CD14-positive monocyte (primary cell): Measurements from ENCODE around the gene AEBP2. TPM values are rescaled to one million over a fixed set of nuclear protein-coding genes. Genes with fewer than 3 reads are reported as not detected.

ENCODE experiments used
- DNase-seq, 3 donors: peaks; one replicate each; pipeline ENCODE4 v3.0.0-alpha.2; 2011 to 2022
- H2AFZ ChIP-seq: 2 replicates; pipeline ENCODE4 v1.6.0; 2012; ENCODE audit warnings: mild to moderate bottlenecking, low read depth, low read length, inconsistent platforms; ENCODE audit not compliant: insufficient read depth, poor library complexity, severe bottlenecking
- H3K27ac ChIP-seq, 2 donors: 1 replicate in 1 of 2; 2 replicates in 1 of 2; pipeline ENCODE4 v1.5.1; 2012 to 2013; ENCODE audit warnings: low read length in 2 of 2, control low read depth in 1 of 2, inconsistent platforms in 1 of 2, low read depth in 1 of 2, mild to moderate bottlenecking in 1 of 2
- H3K27me3 ChIP-seq, 2 donors: one replicate each; pipeline versions ENCODE4 v1.6.0 to v1.6.1; 2011 to 2013; ENCODE audit warnings: low read length in 2 of 2; ENCODE audit not compliant: control insufficient read depth in 2 of 2, insufficient read depth in 2 of 2
- H3K36me3 ChIP-seq, 2 donors: replicated peaks in 1 of 2; 1 replicate in 1 of 2; 2 replicates in 1 of 2; pipeline versions ENCODE4 v1.5.1 to v1.6.1; 2012 to 2013; ENCODE audit warnings: low read length in 2 of 2, control low read depth in 1 of 2, inconsistent platforms in 1 of 2, mild to moderate bottlenecking in 1 of 2; ENCODE audit not compliant: insufficient read depth in 2 of 2, control insufficient read depth in 1 of 2
- H3K4me1 ChIP-seq, 2 donors: 1 replicate in 1 of 2; 2 replicates in 1 of 2; pipeline versions ENCODE4 v1.5.1 to v1.6.1; 2012 to 2013; ENCODE audit warnings: low read length in 2 of 2, control low read depth in 1 of 2, inconsistent platforms in 1 of 2, mild to moderate bottlenecking in 1 of 2, moderate library complexity in 1 of 2; ENCODE audit not compliant: insufficient read depth in 2 of 2, control insufficient read depth in 1 of 2
- H3K4me2 ChIP-seq: replicated peaks from 2 replicates; pipeline ENCODE3; 2012; ENCODE audit warnings: low read length, moderate library complexity, mild to moderate bottlenecking; ENCODE audit not compliant: poor library complexity, severe bottlenecking; ENCODE audit errors: extremely low read depth
- H3K4me3 ChIP-seq, 3 experiments: fragments of 200-600 bp in 1 of 3; sonication (generic) in 1 of 3; replicated peaks in 1 of 3; 1 replicate in 2 of 3; 2 replicates in 1 of 3; pipeline ENCODE4 v1.5.1; 2011 to 2013; ENCODE audit warnings: low read length in 3 of 3, mild to moderate bottlenecking in 3 of 3, control low read depth in 2 of 3, low read depth in 2 of 3, inconsistent platforms in 1 of 3, moderate library complexity in 1 of 3
- H3K79me2 ChIP-seq: 2 replicates; pipeline ENCODE4 v1.6.0; 2012; ENCODE audit warnings: mild to moderate bottlenecking, control low read depth, inconsistent platforms, low read length, moderate library complexity; ENCODE audit not compliant: insufficient read depth
- H3K9ac ChIP-seq: 2 replicates; pipeline ENCODE4 v1.6.0; 2017; ENCODE audit warnings: low read length, mild to moderate bottlenecking; ENCODE audit not compliant: insufficient read depth, poor library complexity, severe bottlenecking
- H3K9me3 ChIP-seq, 2 donors: replicated peaks in 1 of 2; 1 replicate in 1 of 2; 2 replicates in 1 of 2; pipeline versions ENCODE4 v1.5.1 to v1.6.1; 2012 to 2013; ENCODE audit warnings: low read length in 2 of 2, control low read depth in 1 of 2; ENCODE audit not compliant: control insufficient read depth in 1 of 2, insufficient read depth in 1 of 2
- H4K20me1 ChIP-seq: 2 replicates; pipeline ENCODE4 v1.6.0; 2012; ENCODE audit warnings: mild to moderate bottlenecking, low read length, control low read depth, moderate library complexity; ENCODE audit not compliant: insufficient read depth
- H3K27ac Mint-ChIP-seq, 7 donors: one replicate each; pipeline ENCODE4 v1.8.0; 2020; ENCODE audit warnings: mild to moderate bottlenecking in 7 of 7, mixed read lengths in 7 of 7, moderate library complexity in 6 of 7, inconsistent platforms in 2 of 7
- H3K27me3 Mint-ChIP-seq, 3 donors: one replicate each; pipeline ENCODE4 v1.8.0; 2021 to 2022; ENCODE audit warnings: low read depth in 3 of 3, mild to moderate bottlenecking in 3 of 3, mixed read lengths in 3 of 3, moderate library complexity in 3 of 3, inconsistent platforms in 1 of 3
- H3K36me3 Mint-ChIP-seq, 2 donors: one replicate each; pipeline ENCODE4 v1.8.0; 2020; ENCODE audit warnings: mixed read lengths in 2 of 2, inconsistent platforms in 1 of 2, mild to moderate bottlenecking in 1 of 2
- H3K4me1 Mint-ChIP-seq: one replicate; pipeline ENCODE4 v1.8.0; 2020; ENCODE audit warnings: mild to moderate bottlenecking, mixed read lengths
- H3K4me3 Mint-ChIP-seq, 2 donors: one replicate each; pipeline ENCODE4 v1.8.0; 2020; ENCODE audit warnings: mild to moderate bottlenecking in 2 of 2, mixed read lengths in 2 of 2, moderate library complexity in 1 of 2
- H3K9me3 Mint-ChIP-seq, 7 donors: one replicate each; pipeline ENCODE4 v1.8.0; 2020 to 2022; ENCODE audit warnings: mixed read lengths in 7 of 7, mild to moderate bottlenecking in 6 of 7, moderate library complexity in 6 of 7, inconsistent platforms in 2 of 7
- WGBS: methylation state at CpG from one replicate; pipeline ENCODE4 v1.1.5; 2013; ENCODE audit warnings: missing lambda C conversion rate; ENCODE audit not compliant: insufficient coverage; 5-methylcytosine and 5-hydroxymethylcytosine counted together
- intact Hi-C, 2 donors: fragments of 100-400 bp; cut with micrococcal nuclease; formaldehyde crosslinking; loops; one replicate each; pipeline versions ENCODE4 v1.15.0 to v1.15.1; 2023
- polyA plus RNA-seq, 3 donors: library from polyadenylated mRNA; depleted of rRNA in 1 of 3; unstranded in 2 of 3; stranded (reverse) in 1 of 3; fragments of 300-500 nt in 2 of 3; fragments of >200 nt in 1 of 3; fragmentation: Illumina TruSeq in 2 of 3; gene quantifications; 1 replicate in 2 of 3; 2 replicates in 1 of 3; pipeline ENCODE4 v1.2.3, GENCODE V29; 2012 to 2021
- TF ChIP-seq, protein P1 (sequence below): fragments of 200-600 bp; IDR thresholded peaks from one replicate; pipeline ENCODE4 v1.8.0; 2022; ENCODE audit warnings: antibody characterized with exemption, mild to moderate bottlenecking

AEBP2 gene
- polyA plus RNA-seq, 3 donors, result 3.0 to 8.0 (median 4.4) TPM

DNA sequence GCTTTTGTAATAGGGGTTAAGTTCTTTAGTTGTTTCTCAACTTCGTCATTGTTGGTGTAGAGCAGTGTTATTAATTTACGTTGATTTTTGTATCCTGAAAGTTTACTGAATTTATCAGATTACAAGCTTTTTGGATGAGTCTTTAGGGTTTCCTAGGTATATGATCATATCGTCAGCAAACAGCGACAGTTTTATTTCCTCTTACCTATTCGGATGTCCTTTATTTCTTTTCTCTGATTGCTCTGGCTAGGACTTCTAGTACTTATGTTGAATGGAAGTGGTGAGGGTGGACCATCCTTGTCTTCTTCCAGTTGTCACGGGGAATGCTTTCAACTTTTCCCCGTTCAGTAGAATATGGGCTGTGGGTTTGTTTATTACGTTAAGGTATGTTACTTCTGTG, 37.8 kb downstream of the AEBP2 start:
- Histone ChIP-seq H3K4me1 (no peaks in the 10 kb centered on the region), H3K9me3 (peaks cover 7 to 8% of the 10 kb centered on the region in 2 donors), H3K79me2 (peaks cover 51% of the 10 kb centered on the region), H4K20me1 (peaks cover 23% of the 10 kb centered on the region), H3K36me3 (peaks cover 29 to 63% of the 10 kb centered on the region in 2 donors), H2AFZ (no peak overlapping the region), H3K27me3 (no peaks in the 10 kb centered on the region), H3K9ac (no peak overlapping the region), H3K4me2 (no peak overlapping the region), H3K27ac (no peak overlapping the region), H3K4me3 (no peak overlapping the region)
- peaks cover 6 to 22% (median 11%) of the 10 kb centered on the region in 7 donors for H3K9me3 Mint-ChIP-seq
- peaks cover 4% of the 10 kb centered on the region for H3K4me1 Mint-ChIP-seq
- no peak overlapping the region for H3K27ac Mint-ChIP-seq
- H3K36me3 Mint-ChIP-seq, result peaks cover 71 to 92% of the 10 kb centered on the region in 2 donors
- DNase-seq, result no peak
- no peak overlapping the region for H3K4me3 Mint-ChIP-seq
- intact Hi-C loops, result no loop called here
- no peaks in the 10 kb centered on the region for H3K27me3 Mint-ChIP-seq
- 90% methylated on average over 2 of the region's 8 CpGs for WGBS
- TF ChIP-seq, protein P1, sequence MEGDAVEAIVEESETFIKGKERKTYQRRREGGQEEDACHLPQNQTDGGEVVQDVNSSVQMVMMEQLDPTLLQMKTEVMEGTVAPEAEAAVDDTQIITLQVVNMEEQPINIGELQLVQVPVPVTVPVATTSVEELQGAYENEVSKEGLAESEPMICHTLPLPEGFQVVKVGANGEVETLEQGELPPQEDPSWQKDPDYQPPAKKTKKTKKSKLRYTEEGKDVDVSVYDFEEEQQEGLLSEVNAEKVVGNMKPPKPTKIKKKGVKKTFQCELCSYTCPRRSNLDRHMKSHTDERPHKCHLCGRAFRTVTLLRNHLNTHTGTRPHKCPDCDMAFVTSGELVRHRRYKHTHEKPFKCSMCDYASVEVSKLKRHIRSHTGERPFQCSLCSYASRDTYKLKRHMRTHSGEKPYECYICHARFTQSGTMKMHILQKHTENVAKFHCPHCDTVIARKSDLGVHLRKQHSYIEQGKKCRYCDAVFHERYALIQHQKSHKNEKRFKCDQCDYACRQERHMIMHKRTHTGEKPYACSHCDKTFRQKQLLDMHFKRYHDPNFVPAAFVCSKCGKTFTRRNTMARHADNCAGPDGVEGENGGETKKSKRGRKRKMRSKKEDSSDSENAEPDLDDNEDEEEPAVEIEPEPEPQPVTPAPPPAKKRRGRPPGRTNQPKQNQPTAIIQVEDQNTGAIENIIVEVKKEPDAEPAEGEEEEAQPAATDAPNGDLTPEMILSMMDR, result no peak

DNA sequence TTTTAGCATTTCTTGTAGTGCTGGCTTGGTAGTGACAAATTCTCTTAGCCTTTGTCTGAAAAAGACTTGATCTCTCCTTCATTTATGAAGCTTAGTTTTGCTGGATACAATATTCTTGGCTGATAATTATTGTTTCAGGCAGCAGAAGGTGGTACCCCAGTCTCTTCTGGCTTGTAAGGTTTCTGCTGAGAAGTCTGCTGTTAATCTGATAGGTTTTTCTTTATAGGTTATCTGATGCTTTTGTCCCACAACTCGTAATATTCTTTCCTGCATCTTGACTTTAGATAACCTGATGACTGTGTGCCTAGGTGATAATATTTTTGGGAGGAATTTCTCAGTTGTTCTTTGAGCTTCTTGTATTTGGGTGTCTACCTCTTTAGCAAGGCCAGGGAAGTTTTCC, 41.2 kb downstream of the AEBP2 start:
- Histone ChIP-seq H3K4me1 (no peaks in the 10 kb centered on the region), H3K4me2 (no peak overlapping the region), H3K9me3 (peaks cover 7 to 8% of the 10 kb centered on the region in 2 donors), H3K36me3 (peaks cover 3 to 46% of the 10 kb centered on the region in 2 donors), H3K27me3 (no peaks in the 10 kb centered on the region), H3K4me3 (no peak overlapping the region), H3K27ac (no peak overlapping the region), H2AFZ (no peak overlapping the region), H3K9ac (no peak overlapping the region), H3K79me2 (peaks cover 77% of the 10 kb centered on the region), H4K20me1 (peaks cover 53% of the 10 kb centered on the region)
- Mint-ChIP-seq H3K4me3 (no peak overlapping the region), H3K36me3 (peaks cover 56 to 90% of the 10 kb centered on the region in 2 donors), H3K4me1 (peaks cover 21% of the 10 kb centered on the region), H3K27ac (no peak overlapping the region), H3K27me3 (no peaks in the 10 kb centered on the region), H3K9me3 (peaks cover 5 to 22% (median 11%) of the 10 kb centered on the region in 7 donors)
- WGBS, result 100% methylated on average over 1 of the region's 1 CpG
- intact Hi-C loops, result no loop called here
- TF ChIP-seq, protein P1, result no peak
- no peak for DNase-seq
